Spleen (tissue), 11 donors: ENCODE data around the gene PEX11B. TPM values are rescaled to one million over a fixed set of nuclear protein-coding genes. Genes with fewer than 3 reads are reported as not detected.

Experiments used
- DNase-seq: peaks from one replicate; pipeline ENCODE4 v3.0.0-alpha.2; 2020
- H3K27ac ChIP-seq, 8 donors: fragments of 200-600 bp; sonication (generic) in 7 of 8; 1 replicate in 4 of 8; 2 replicates in 4 of 8; pipeline versions ENCODE4 v1.5.0 to v1.8.0; 2016 to 2021; ENCODE audit warnings: inconsistent platforms in 4 of 8, mild to moderate bottlenecking in 4 of 8, moderate library complexity in 1 of 8
- H3K27me3 ChIP-seq, 7 donors: fragments of 200-600 bp; sonication (generic) in 6 of 7; replicated peaks in 1 of 7; 1 replicate in 4 of 7; 2 replicates in 3 of 7; pipeline versions ENCODE4 v1.5.0 to v1.8.0; 2016 to 2021; ENCODE audit warnings: inconsistent platforms in 3 of 7, mild to moderate bottlenecking in 1 of 7
- H3K36me3 ChIP-seq, 6 donors: fragments of 200-600 bp; sonication (generic) in 5 of 6; 1 replicate in 4 of 6; 2 replicates in 2 of 6; pipeline versions ENCODE4 v1.5.0 to v1.8.0; 2016 to 2021; ENCODE audit warnings: inconsistent platforms in 2 of 6
- H3K4me1 ChIP-seq, 6 donors: fragments of 200-600 bp; sonication (generic) in 5 of 6; 1 replicate in 3 of 6; 2 replicates in 3 of 6; pipeline versions ENCODE4 v1.5.0 to v1.8.0; 2016 to 2021; ENCODE audit warnings: inconsistent platforms in 3 of 6
- H3K4me3 ChIP-seq, 8 donors: fragments of 200-600 bp; sonication (generic) in 7 of 8; 1 replicate in 4 of 8; 2 replicates in 4 of 8; pipeline versions ENCODE4 v1.5.0 to v1.8.0; 2016 to 2021; ENCODE audit warnings: inconsistent platforms in 4 of 8, mild to moderate bottlenecking in 4 of 8, moderate library complexity in 2 of 8
- H3K9me3 ChIP-seq, 8 donors: fragments of 200-600 bp; sonication (generic) in 7 of 8; 1 replicate in 4 of 8; 2 replicates in 4 of 8; pipeline versions ENCODE4 v1.5.0 to v1.8.0; 2016 to 2021; ENCODE audit warnings: inconsistent platforms in 4 of 8
- CTCF ChIP-seq, 11 experiments: fragments of 200-600 bp in 7 of 11; fragments of 450-650 bp in 4 of 11; sonication (generic) in 4 of 11; IDR thresholded peaks in 8 of 11; conservative IDR thresholded peaks in 3 of 11; 1 replicate in 7 of 11; 2 replicates in 4 of 11; pipeline versions ENCODE4 v1.4.0 to v1.8.0; 2016 to 2021; ENCODE audit warnings: antibody characterized with exemption in 11 of 11, inconsistent platforms in 4 of 11, mild to moderate bottlenecking in 1 of 11
- POLR2A ChIP-seq, 3 donors: fragments of 450-650 bp; IDR thresholded peaks; one replicate each; pipeline ENCODE4 v1.5.1; 2017; ENCODE audit warnings: antibody characterized with exemption in 3 of 3, mild to moderate bottlenecking in 1 of 3
- POLR2AphosphoS5 ChIP-seq, 3 donors: sonication (generic); formaldehyde crosslinking; IDR thresholded peaks; one replicate each; pipeline ENCODE4 v1.5.1; 2017; ENCODE audit warnings: antibody characterized with exemption in 3 of 3
- WGBS, 5 donors: extraction: QIAGEN DNeasy Blood & Tissue Kit in 3 of 5; methylation state at CpG; one replicate each; pipeline versions ENCODE4 v1.1.5 to v1.1.7; 2013 to 2018; 5-methylcytosine and 5-hydroxymethylcytosine counted together
- intact Hi-C: fragments of 100-400 bp; cut with DNase I; formaldehyde crosslinking; loops from one replicate; pipeline ENCODE4 v1.15.0; 2023; ENCODE audit warnings: low total_unique reads
- polyA plus RNA-seq, 3 donors: library from polyadenylated mRNA; stranded (reverse); fragments of 200-250 nt; gene quantifications; one replicate each; pipeline ENCODE4 v1.2.1, GENCODE V29; 2013
- total RNA-seq, 7 donors: library from RNA; depleted of rRNA in 3 of 7; stranded (reverse); fragments of >200 nt in 3 of 7; fragmentation: NEBNext Ultra II Directional in 4 of 7; extraction: Animal tissue kit (Norgen Biotek cat#: 25700) in 4 of 7; gene quantifications; one replicate each; pipeline versions ENCODE4 v1.1.0 to v1.2.1, GENCODE V29; 2016 to 2021
- donor health status: healthy with polysubstance abuse.
- donor health status: DM: no; HTN: no; CAD: no; lungs with moderate emphysema.
- donor health status: DM: no; HTN: no; CAD: no.
- donor health status: Bipolar disorder and iron deficiency.
- donor health status: healthy.
- donor health status: DM: no; HTN: no; CAD: no.
- donor health status: DM: yes; HTN: yes; CAD: no.

Gene PEX11B
- total and polyA plus RNA-seq, 10 donors: 20.3 to 35.4 (median 27.4) TPM

GRCh38 chr1:145937436-145937835 lies 18.9 kb upstream of the PEX11B start:
- DNase-seq: no peak
- no peaks in the 10 kb centered on the region for H3K27me3 ChIP-seq
- intact Hi-C loops: no loop called here
- WGBS, 5 donors: 62 to 95% (median 69%) methylated on average over 1 of the region's 1 CpG
- H3K4me1 ChIP-seq: peaks cover 0 to 25% (median 13%) of the 10 kb centered on the region in 6 donors
- no peaks in the 10 kb centered on the region for H3K9me3 ChIP-seq
- H3K36me3 ChIP-seq: peaks cover 0 to 93% (median 48%) of the 10 kb centered on the region in 6 donors
- peak overlapping the region in 4 of 8 donors; percentile 10 to 35 (median 32) for H3K27ac ChIP-seq
- TF ChIP-seq CTCF (IDR thresholded peaks at IDR 0.05 in 8 of 11, conservative IDR thresholded peaks at IDR 0.05 in 3 of 11) (no peak), POLR2AphosphoS5 (IDR thresholded peaks at IDR 0.05) (no peak), POLR2A (IDR thresholded peaks at IDR 0.05) (no peak)
- no peak overlapping the region for H3K4me3 ChIP-seq

GRCh38 chr1:145936247-145936646 lies 17.7 kb upstream of the PEX11B start:
- no peak for DNase-seq
- WGBS, 5 donors: 82 to 98% (median 93%) methylated on average over 8 of the region's 8 CpGs
- peaks cover 0 to 81% (median 42%) of the 10 kb centered on the region in 6 donors for H3K36me3 ChIP-seq
- no peak overlapping the region for H3K4me3 ChIP-seq
- intact Hi-C loops: no loop called here
- H3K27ac ChIP-seq: peak overlapping the region in 1 of 8 donors; percentile 11
- H3K9me3 ChIP-seq: no peaks in the 10 kb centered on the region
- peaks cover 0 to 34% (median 19%) of the 10 kb centered on the region in 6 donors for H3K4me1 ChIP-seq
- H3K27me3 ChIP-seq: no peaks in the 10 kb centered on the region
- TF ChIP-seq POLR2A (IDR thresholded peaks at IDR 0.05): no peak
- no peak for TF ChIP-seq POLR2AphosphoS5 (IDR thresholded peaks at IDR 0.05)
- no peak for TF ChIP-seq CTCF (IDR thresholded peaks at IDR 0.05 in 8 of 11, conservative IDR thresholded peaks at IDR 0.05 in 3 of 11)

- intact Hi-C loops: no loop called here
Measured at GRCh38 chr1:145935708-145936107, 17.2 kb upstream of the PEX11B start.

More at GRCh38 chr1:145935708-145936107, 17.2 kb upstream of the PEX11B start:
- DNase-seq: no peak
- H3K4me3 ChIP-seq: no peak overlapping the region
- H3K27me3 ChIP-seq: no peaks in the 10 kb centered on the region
- no peaks in the 10 kb centered on the region for H3K9me3 ChIP-seq
- TF ChIP-seq CTCF (IDR thresholded peaks at IDR 0.05 in 8 of 11, conservative IDR thresholded peaks at IDR 0.05 in 3 of 11): no peak
- TF ChIP-seq POLR2AphosphoS5 (IDR thresholded peaks at IDR 0.05): no peak
- TF ChIP-seq POLR2A (IDR thresholded peaks at IDR 0.05): no peak
- H3K27ac ChIP-seq: no peak overlapping the region
- H3K4me1 ChIP-seq: peaks cover 0 to 34% (median 19%) of the 10 kb centered on the region in 6 donors
- H3K36me3 ChIP-seq: peaks cover 0 to 75% (median 38%) of the 10 kb centered on the region in 6 donors
